NCI-H146 treated with DMSO at 0.1 percent for 48 hours (cell line): ENCODE results near the gene RPL37A.

ENCODE experiments used
- DNase-seq: peaks from one replicate; lab custom pipeline; 2025; ENCODE audit not compliant: unreplicated experiment; lab: John Stamatoyannopoulos, UW

RPL37A gene

DNA sequence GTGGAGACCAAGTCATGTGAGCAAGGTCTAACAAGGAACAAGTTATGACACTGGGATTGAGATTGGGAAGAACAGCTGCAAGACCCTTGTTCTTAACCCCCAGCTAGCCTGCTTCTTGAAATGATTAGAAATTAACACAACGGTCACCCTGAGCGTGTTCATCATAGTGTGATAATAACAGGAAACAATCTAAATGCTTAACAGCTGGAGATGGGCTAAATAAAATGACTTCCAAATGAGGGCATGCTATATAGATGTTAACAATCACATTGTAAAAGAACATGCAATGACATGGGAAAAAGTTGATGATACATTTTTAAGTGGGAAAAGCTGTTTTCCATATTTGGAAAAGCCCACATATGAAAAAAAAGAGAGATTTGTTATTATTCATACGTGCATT, 47.6 kb downstream of the RPL37A start:
- no peak for DNase-seq

DNA sequence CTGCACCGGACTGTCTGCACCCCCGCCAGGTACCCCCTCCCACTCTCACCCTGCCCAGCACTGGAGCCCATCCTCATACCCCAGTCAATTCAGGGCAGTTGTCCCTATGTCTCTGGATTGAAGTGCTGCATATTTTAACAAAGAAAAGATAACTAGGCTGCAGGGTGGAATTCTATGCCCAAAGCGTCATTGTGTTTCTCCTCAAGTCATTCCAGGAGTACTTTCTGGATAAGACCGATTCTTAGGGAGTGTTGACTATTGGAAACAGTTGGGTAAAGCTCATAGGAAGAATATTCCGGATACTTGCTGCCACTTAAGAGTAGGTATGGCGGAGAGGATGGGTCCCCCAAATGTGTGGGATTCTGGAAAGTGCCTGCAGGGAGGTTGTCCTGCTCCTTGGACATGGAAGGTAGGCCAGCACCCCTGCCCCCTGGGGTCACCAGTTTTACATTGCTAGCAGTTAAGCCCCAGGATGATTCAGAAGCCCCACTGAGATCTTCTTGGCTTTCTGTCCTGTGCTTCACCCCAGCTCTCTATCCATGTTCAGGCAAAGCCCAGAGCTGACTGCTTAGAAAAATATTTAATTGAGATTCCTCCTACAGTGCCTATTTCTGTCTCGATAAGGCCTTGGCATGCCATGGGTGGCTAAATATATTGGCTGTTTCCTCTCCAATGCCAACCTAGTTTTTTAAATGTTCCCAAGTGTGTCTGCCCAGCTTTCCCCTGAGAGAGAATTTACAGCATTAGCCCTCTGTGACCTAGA, 48.2 kb downstream of the RPL37A start:
- DNase-seq, result no peak

DNA sequence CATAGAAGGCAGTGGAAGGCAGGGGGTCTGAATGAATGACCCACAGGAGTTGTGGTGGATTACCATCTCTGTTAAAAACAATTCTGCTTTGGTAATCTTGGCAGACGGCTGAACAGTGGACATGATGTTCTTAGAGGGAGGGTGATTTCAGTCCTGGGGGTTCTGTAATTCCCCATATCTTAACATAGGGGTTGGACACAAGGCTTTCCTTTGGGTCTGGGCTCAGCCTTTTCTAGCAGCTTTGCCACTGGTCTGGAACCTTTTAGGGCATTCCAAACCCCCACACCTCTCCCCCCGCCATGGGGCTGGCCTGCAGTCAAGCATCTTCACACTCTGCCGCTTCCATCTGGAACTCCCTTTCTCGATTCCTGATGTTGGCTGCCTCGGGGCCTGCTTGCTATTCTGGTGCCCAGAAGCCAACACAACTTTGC, 50.3 kb downstream of the RPL37A start:
- DNase-seq, result no peak

DNA sequence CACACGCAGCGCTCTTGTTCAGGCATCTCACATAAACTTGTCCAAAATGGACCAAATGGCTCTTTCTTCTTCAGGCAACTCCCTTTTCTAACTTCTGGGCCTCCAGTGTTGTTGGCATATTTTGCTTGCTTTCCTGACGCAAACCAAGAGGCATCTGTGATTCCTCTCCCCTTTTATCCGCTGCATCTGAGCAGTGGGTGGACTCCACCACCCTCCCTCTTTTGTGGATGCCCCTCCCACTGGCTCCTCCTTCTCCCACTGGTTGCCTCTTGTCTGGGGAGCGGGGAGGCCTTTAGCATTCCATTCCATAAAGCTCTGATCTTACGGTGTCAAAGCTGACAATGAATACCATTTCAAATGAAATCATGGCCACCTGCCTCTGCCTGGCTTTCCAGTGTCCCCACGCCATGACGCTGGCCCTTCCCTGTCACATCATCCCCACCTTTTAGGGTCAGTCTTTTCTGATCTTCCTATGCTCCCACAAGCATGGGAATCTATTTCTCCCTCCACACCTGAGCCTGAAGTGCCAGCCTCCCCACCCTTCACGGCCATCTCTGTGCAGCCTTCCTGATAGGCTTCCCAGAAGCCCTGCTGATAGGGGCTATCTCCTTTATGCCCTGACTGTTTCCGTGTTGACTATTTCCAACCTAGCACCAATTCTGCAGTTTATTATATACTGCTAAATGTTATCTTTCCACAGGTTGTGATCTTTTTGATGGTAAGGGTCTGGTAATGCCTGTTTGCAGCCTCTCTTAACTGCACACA, 51.5 kb downstream of the RPL37A start:
- DNase-seq, result no peak

DNA sequence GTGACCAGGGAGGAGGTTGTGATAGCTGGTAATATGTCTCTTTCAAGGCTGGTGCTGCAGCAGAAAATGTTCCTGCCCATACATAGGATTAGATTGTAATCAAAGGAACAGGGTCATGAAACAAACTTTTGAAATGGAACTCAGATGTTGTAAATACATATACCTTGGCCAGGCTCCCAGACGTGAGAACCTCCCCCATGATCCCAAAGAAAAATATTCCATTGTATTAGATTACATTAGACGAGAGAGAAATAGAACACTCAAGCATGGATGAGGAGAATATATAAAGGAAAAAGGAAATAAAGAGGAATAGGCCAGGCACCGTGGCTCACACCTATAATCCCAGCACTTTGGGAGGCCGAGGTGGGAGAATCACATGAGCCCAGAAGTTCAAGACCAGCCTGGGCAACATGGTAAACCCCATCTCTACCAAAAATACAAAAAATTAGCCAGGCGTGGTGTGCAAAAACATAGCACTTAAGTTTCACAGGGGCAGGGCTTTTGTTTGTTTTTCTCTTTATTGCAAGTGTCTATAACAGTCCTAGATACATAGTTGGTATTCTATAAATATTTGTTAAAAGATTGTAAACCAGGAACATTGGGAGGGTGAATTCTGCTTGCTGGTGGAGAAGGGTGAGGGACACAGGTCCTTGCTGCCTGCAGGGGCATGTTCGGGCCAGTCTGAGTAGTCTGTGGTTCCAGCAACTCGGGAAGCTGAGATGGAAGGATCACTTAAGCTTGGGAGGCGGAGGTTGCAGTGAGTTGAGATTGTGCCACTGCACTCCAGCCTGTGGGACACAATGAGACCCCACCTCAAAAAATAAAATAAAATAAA, 52.8 kb downstream of the RPL37A start:
- no peak for DNase-seq

DNA sequence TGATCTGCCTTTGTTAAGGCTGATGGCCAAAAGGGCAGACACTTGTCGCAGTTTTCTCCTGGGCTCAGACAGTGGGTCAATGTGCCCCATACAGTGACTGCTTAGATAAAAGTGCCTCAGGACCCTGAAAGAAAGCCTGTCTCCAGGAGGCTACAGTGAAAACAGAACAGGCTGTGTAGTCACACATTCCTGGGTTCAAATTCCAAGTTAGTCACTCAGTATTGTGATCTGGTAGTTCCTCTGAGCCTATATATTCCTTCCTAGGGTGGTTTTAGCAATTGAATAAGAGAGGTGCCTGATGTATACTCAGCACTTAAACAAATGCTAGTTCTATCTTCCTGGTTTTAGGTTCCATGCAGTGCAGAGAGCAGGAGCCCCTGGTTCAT, 54.4 kb downstream of the RPL37A start:
- no peak for DNase-seq
